AG10803 (cell line): ENCODE measurements around the gene GJD4.

ENCODE experiments used
- DNase-seq: peaks from one replicate; pipeline ENCODE4 v3.0.0; 2010; ENCODE audit warnings: low read depth
- H3K4me3 ChIP-seq: 2 replicates; pipeline ENCODE4 v1.5.1; 2011; ENCODE audit warnings: mild to moderate bottlenecking, low read length, control low read depth
- CTCF ChIP-seq: conservative IDR thresholded peaks from 2 replicates; pipeline ENCODE4 v1.5.1; 2011; ENCODE audit warnings: mild to moderate bottlenecking, low read length, control low read depth, inconsistent platforms

The GJD4 gene

GRCh38 chr10:35650894-35651293, 45.8 kb downstream of the GJD4 start:
- no peak overlapping the region for H3K4me3 ChIP-seq
- no peak for TF ChIP-seq CTCF
- DNase-seq = no peak

- H3K4me3 ChIP-seq = no peak overlapping the region
- no peak for DNase-seq
- TF ChIP-seq CTCF = no peak
Measured at GRCh38 chr10:35652824-35653223, 47.7 kb downstream of the GJD4 start.

- no peak for TF ChIP-seq CTCF
- no peak overlapping the region for H3K4me3 ChIP-seq
- DNase-seq = no peak
Measured at GRCh38 chr10:35657621-35658020, 52.5 kb downstream of the GJD4 start.
